ENCODE measurements around the gene TMEM179B. TPM values are rescaled to one million over a fixed set of nuclear protein-coding genes. Genes with fewer than 3 reads are reported as not detected.
A peak's percentile ranks its signal among the peaks of the same experiment; 100 is the strongest.

Gene TMEM179B
- total and polyA plus RNA-seq, 8 donors: 43.9 to 58.7 (median 51.3) TPM

DNA sequence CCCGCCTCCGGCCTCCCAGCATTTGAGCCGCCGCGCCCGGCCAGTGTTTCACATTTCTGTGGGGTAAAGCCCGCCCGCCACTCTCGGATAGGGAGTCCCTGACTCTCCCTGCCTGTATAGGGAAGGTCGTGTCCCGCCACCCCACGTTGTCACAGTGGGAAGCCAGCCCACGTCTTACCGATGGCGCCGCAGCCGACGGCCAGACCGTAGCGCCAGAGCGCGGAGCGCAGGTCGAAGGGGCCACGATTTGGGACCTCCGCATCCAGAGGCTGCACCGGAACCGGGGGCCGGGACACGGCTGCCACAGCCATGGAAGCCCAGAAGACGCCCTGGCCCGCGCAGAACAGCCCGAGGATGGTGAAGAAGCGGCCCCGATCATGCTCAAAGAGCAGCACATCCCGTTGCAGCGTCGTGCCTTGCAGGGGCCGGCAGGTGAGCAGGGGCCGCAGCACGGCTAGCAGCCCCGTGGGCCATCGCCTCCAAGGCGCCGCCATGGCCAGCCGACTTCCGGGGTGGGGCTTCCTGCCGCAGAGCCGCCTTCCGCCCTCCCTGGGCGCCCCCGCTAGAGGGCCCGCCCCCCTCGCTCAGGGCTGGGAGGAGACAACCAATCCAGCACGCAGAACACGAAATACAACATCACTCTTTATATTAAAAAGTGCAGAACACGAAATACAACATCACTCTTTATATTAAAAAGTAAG lies 4.4 kb downstream of the TMEM179B start, which contains the start of gene TMEM223:
Gene TMEM223, minus strand, starts transcription at position 506 of the 701 bp plus-strand sequence. Its CDS starts 12 bp downstream, at position 494.
- Histone ChIP-seq H3K27ac (peak within 1 kb of the TSS; percentile 86), H3K4me3 (peak within 1 kb of the TSS; percentile 88 to 95), H3K27me3 (no peaks in the 10 kb centered on the region), H3K4me1 (peaks cover 21 to 54% of the 10 kb centered on the region in 2 donors), H3K9me3 (no peaks in the 10 kb centered on the region), H3K36me3 (peaks cover 0 to 63% of the 10 kb centered on the region in 2 donors)
- DNase-seq: peak; percentile 83 to 98 (median 90)
- intact Hi-C loops (cut with DNase I): loop anchor here in 1 of 2 donors (10.0 kb wide), 1 partner anchor 63 kb away; no protein-coding TSS in a partner anchor
- TF ChIP-seq, protein P1, sequence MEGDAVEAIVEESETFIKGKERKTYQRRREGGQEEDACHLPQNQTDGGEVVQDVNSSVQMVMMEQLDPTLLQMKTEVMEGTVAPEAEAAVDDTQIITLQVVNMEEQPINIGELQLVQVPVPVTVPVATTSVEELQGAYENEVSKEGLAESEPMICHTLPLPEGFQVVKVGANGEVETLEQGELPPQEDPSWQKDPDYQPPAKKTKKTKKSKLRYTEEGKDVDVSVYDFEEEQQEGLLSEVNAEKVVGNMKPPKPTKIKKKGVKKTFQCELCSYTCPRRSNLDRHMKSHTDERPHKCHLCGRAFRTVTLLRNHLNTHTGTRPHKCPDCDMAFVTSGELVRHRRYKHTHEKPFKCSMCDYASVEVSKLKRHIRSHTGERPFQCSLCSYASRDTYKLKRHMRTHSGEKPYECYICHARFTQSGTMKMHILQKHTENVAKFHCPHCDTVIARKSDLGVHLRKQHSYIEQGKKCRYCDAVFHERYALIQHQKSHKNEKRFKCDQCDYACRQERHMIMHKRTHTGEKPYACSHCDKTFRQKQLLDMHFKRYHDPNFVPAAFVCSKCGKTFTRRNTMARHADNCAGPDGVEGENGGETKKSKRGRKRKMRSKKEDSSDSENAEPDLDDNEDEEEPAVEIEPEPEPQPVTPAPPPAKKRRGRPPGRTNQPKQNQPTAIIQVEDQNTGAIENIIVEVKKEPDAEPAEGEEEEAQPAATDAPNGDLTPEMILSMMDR (IDR thresholded peaks at IDR 0.05): peak in 1 of 2 donors; percentile 29
- peak; percentile 90 for ATAC-seq

DNA sequence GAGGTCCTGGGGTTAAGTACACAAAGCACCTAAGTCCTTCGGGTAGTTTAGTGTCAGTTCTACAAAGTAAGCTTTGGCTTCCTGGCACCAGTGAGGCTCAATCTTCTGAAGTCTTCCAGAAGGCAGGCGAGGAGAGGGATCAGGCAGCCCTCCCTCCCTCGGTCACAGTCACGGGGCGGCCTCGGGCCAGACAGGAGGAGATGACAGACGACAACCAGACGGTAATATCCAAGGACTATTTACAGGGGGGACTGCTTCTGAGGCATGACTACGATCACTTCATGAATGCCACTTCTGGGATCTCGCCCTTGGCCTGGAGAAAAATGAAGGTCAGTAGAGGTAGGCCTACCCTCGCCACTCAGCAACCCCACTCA lies 5.0 kb downstream of the TMEM179B start:
- Histone ChIP-seq H3K4me1 (peaks cover 21 to 54% of the 10 kb centered on the region in 2 donors), H3K27me3 (no peaks in the 10 kb centered on the region), H3K9me3 (no peaks in the 10 kb centered on the region), H3K36me3 (peaks cover 0 to 69% of the 10 kb centered on the region in 2 donors), H3K4me3 (peak overlapping the region; percentile 88 to 95), H3K27ac (peak overlapping the region; percentile 86)
- ATAC-seq (no peak), DNase-seq (peak in 2 of 4 donors; percentile 63 to 72)
- TF ChIP-seq, protein P1 (IDR thresholded peaks at IDR 0.05): no peak
- intact Hi-C loops (cut with DNase I): loop anchor here in 1 of 2 donors (10.0 kb wide), 1 partner anchor 63 kb away; no protein-coding TSS in a partner anchor

DNA sequence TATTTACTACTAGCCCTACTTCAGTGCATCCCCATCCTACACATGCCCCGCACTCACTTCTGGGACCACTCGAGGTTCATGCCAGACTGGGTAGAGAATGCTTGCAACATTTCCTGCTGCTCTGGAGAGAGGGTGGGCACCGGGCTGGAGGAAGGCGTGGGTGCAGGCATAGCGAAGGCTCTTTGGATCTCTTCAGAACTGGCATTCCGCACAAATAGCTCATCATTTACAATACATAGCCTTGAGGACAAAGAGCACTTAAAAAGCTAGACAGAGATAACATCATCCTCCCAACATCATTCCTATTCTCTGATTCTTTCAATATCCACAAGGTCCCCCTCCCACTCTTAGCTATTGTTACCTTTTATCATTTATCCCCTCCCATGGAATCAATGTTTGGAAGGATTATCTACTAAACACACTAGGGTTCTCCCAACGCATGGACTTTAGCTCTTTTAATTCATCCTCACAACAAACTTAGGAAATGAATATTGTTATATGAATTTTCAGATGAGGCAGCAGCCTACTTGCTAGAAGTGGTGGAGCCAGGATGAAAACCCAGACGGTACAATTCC lies 7.1 kb downstream of the TMEM179B start:
- Histone ChIP-seq H3K9me3 (no peaks in the 10 kb centered on the region), H3K4me3 (no peak overlapping the region), H3K27ac (no peak overlapping the region), H3K27me3 (no peaks in the 10 kb centered on the region), H3K36me3 (peaks cover 0 to 84% of the 10 kb centered on the region in 2 donors), H3K4me1 (peaks cover 13 to 38% of the 10 kb centered on the region in 2 donors)
- TF ChIP-seq, protein P1 (IDR thresholded peaks at IDR 0.05): no peak
- ATAC-seq (no peak), DNase-seq (no peak)
- intact Hi-C loops (cut with DNase I): loop anchor here in 1 of 2 donors (10.0 kb wide), 1 partner anchor 61 kb away; no protein-coding TSS in a partner anchor

DNA sequence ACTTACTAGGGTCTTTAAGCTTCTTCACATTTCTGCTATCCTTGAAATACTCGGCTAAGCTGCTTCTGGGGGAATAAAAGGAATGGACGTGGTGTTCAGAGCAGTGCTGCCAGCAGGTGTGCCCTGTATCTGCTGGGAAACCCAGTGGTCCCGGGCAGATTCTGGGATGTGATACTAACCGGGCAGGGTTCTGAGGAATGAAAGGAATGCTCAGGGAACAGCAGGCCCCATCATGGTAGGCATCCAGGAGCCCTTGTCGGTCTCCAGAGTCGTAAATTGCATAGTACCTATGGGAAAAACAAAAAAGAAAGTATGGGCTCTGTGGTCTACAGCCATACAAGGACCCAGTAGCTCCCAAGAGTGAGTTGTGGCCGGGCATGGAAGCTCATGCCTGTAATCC lies 9.1 kb downstream of the TMEM179B start:
- no peak overlapping the region for H3K4me3 ChIP-seq
- intact Hi-C loops (cut with DNase I): loop anchor here in 1 of 2 donors (10.0 kb wide), 1 partner anchor 59 kb away; no protein-coding TSS in a partner anchor
- ATAC-seq (no peak), DNase-seq (no peak)
- H3K36me3 ChIP-seq: peaks cover 0 to 92% of the 10 kb centered on the region in 2 donors
- TF ChIP-seq, protein P1 (IDR thresholded peaks at IDR 0.05): no peak
- peaks cover 8 to 18% of the 10 kb centered on the region in 2 donors for H3K4me1 ChIP-seq
- no peaks in the 10 kb centered on the region for H3K27me3 ChIP-seq
- no peaks in the 10 kb centered on the region for H3K9me3 ChIP-seq
- H3K27ac ChIP-seq: no peak overlapping the region

DNA sequence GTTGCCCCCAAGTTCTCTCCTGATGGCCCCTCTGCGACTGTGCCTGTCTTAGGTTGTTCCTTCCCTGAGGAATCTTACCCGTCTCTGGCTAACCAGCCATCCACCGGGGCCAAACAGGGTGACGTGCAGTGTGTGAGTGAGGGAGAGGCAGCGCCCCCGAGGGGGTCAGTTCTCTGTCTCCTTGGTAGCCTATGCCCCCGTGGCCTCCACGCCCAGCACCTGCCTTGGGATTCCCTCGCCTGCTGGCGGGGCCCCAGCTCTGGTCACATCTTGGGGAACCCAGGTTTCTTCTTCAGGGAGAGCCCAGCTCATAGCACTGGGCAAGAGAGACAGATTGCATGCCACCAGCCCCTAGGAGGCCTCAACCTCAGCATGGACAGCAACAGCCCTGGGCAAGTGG lies 12.3 kb downstream of the TMEM179B start:
- Histone ChIP-seq H3K27me3 (no peaks in the 10 kb centered on the region), H3K36me3 (peaks cover 0 to 93% of the 10 kb centered on the region in 2 donors), H3K4me1 (peaks cover 8 to 15% of the 10 kb centered on the region in 2 donors), H3K27ac (no peak overlapping the region), H3K9me3 (no peaks in the 10 kb centered on the region), H3K4me3 (no peak overlapping the region)
- intact Hi-C loops (cut with DNase I): loop anchor here in 1 of 2 donors (10.0 kb wide), 1 partner anchor 55 kb away; no protein-coding TSS in a partner anchor
- TF ChIP-seq, protein P1 (IDR thresholded peaks at IDR 0.05): no peak
- DNase-seq (no peak), ATAC-seq (no peak)
